Erythroblast (primary cell): ENCODE results near the gene RCOR3.

Source experiments
- DNase-seq, 2 experiments: peaks; one replicate each; lab custom pipeline; 2025; lab: John Stamatoyannopoulos, UW
- GATA1 ChIP-seq: IDR thresholded peaks from 2 replicates; pipeline ENCODE4 v1.6.1; 2011; ENCODE audit warnings: low read depth, mild to moderate bottlenecking, control low read depth, low read length, moderate library complexity
- POLR2A ChIP-seq: IDR thresholded peaks from 2 replicates; pipeline ENCODE4 v1.6.1; 2011; ENCODE audit warnings: mild to moderate bottlenecking, low read length

Gene RCOR3

DNA sequence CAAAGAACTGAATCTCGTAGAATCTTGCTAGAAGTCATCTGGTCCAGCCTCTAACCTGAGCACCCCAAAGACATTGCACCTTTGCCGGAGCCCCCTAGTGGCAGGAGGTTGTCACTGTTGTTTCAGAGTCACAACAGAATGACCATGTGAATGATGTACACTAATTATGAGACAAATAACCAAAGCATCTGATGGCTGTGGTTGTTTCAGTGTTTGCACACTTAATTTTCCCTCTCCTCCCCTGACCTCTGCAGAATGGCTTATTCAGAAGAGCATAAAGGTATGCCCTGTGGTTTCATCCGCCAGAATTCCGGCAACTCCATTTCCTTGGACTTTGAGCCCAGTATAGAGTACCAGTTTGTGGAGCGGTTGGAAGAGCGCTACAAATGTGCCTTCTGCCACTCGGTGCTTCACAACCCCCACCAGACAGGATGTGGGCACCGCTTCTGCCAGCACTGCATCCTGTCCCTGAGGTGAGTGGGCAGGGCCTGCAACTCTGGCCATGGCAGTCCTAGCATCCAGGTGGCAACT, 93.9 kb downstream of the RCOR3 start:
- peak; percentile 52 to 69 for DNase-seq
- TF ChIP-seq POLR2A (no peak), GATA1 (no peak)

DNA sequence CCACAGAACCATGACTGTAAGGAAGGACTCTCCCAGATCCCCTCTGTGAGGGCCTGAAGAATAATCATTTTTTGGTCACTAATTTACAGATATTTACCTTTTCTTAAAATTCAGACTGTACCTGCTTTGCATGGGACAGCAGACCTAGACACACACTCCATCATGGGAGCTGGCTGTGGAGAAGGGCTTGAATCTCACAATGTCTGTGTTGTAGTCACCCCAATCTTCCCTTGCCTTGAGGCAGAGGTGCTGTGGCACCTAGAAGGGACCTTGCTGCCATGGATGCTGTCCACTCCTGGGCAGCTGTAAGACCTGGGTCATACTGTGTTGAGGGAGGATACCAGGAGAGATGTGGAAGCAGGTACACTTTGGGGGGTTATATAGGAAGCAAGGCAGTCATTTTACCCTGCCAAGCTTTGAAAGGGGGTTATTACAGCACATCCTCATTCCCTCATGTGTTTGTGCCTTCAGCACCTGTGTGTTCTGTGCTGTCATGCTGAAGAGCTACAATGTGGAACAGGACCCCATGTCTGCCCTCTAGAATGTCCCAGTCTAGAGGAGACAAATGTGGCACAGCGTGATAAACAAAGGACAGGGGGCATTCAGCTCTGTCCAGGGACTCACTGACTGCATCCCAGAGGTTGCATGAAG, 94.5 kb downstream of the RCOR3 start:
- no peak for DNase-seq
- TF ChIP-seq GATA1 (no peak), POLR2A (no peak)

DNA sequence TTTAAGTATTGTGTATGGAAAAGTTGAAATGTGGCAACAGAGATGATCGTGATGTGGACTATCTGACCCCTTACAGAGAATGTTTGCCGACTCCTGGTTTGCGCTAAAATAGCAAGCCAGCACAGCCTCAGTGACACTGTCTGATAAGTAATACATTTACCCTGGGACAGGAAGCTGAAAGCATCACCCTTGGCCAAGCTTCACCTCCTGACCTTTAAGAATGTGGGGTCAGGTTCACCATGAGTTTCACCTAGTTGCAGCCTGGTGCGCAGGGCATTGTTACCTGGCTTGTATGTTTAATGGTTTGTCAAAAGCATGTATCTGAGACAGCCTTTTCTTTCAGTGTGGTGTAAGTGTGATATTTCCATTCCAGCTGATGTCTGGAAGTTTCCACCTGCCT, 96.7 kb downstream of the RCOR3 start:
- DNase-seq: no peak
- no peak for TF ChIP-seq POLR2A
- no peak for TF ChIP-seq GATA1

DNA sequence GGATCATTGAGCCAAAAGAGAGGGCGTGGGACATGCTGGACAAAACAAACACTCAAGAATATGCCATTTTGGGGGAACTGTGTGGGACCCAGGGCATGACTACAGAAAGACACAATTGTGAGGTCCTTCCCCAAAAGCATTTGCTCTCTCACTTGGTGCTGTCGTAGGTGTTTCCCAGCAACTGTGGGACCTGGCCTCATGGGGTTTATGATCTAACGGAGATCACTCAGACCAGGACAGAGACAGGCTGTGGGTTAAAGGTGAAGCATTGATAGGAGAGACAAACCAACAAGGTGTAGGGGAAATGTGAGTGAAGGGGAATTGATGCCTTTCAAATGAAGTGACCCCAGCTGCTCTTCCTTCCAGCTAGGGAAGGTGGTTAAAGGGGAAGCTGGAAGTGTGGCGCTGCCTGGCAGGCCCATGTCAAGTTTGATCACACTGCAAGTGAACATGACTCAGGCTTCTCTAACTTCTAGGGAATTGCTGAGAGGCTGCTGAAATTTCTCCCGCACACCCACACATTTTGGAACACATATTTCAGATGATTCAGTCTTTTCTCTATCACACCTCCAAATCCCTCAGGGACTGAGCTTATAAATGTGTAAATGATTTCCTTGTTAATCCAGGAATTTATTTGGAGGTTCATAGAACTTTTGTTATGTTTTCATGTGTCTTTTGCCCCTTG, 97.7 kb downstream of the RCOR3 start:
- TF ChIP-seq GATA1: no peak
- TF ChIP-seq POLR2A: no peak
- DNase-seq: no peak

DNA sequence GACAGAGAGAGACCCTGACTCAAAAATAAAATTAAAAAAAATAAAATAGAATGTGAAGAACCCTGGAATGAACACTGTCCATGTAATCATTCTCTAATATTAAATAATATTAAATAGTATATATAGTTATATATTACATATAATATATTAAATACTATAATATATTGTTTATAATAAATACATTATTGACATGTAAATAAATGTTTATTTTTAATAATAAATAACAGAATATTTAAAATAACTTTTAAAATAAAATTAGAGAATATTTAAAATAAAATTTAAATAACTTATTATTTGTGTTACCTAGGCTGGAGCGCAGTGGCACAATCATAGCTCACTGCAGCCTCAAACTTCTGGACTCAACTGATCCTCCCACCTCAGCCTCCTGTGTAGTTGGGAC, 99.5 kb downstream of the RCOR3 start:
- no peak for DNase-seq
- no peak for TF ChIP-seq GATA1
- TF ChIP-seq POLR2A: no peak

DNA sequence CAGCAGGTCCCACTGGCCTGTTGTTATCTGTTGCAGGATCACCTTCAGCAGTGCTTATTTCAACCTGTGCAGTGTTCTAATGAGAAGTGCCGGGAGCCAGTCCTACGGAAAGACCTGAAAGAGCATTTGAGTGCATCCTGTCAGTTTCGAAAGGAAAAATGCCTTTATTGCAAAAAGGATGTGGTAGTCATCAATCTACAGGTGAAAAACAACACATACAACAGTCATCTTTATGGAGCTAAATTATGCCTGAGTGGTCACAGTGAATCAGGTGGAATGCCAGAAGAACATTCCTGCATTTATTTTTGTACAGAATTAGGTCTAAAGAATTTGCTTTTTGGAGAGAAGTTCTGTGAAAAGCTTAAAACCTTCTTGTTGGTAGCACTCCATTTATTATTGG, 100.7 kb downstream of the RCOR3 start:
- no peak for TF ChIP-seq GATA1
- no peak for TF ChIP-seq POLR2A
- no peak for DNase-seq

DNA sequence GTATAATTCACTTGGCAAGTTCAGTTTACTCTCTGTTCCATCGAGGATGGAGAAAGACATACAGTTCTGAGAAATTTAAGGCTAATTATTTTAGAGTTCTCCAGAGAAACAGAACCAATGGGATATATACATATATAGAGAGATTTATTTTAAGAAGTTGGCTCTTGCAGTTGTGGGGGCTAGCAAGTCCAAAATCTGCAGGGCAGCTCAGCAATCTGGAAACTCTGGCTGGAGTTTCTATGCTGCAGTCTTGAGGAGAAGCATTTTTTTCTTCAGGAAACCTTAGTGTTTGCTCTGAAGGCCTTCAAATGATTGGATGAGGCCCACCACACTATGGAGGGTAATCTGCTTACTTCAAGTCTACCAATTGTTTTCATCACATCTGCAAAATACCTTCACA, 102.0 kb downstream of the RCOR3 start:
- DNase-seq: no peak
- no peak for TF ChIP-seq GATA1
- TF ChIP-seq POLR2A: no peak
